ENCODE measurements around the gene C5orf63. TPM values are rescaled to one million over a fixed set of nuclear protein-coding genes. Genes with fewer than 3 reads are reported as not detected.

C5orf63 gene
- total RNA-seq, 1 donor from 2014 or later, result 1.5 TPM

DNA sequence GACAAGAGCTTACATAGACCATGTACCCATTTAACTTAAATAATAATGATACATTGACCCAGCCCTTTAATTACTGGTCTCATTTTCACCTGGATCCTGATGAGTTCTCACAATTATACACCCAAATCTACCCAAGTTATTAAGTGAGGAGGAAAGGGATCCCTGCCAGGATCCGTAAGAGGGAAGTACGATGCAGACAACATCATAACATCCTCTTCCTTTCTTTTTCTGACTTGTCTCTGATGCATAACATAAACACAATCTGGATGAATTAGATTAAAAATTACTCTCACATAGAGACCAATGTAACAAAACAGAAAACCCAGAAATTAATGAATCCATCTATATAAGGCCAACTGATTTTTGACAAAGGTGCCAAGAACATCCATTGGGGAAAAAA, 59.9 kb downstream of the C5orf63 start:
- Mint-ChIP-seq H3K36me3 (no peaks in the 10 kb centered on the region), H3K4me1 (no peaks in the 10 kb centered on the region), H3K4me3 (no peak overlapping the region), H3K27ac (no peak overlapping the region), H3K9me3 (no peaks in the 10 kb centered on the region), H3K27me3 (ENCODE audit: insufficient read depth, low read depth) (no peaks in the 10 kb centered on the region)
- Histone ChIP-seq H3K9me3 (ENCODE audit: low read depth) (no peaks in the 10 kb centered on the region), H3K9ac (no peak overlapping the region), H3K79me2 (ENCODE audit: low read depth) (no peaks in the 10 kb centered on the region), H2AFZ (replicated peaks) (no peak overlapping the region), H4K20me1 (ENCODE audit: low read depth) (no peaks in the 10 kb centered on the region), H3K27me3 (no peaks in the 10 kb centered on the region), H3F3A (ENCODE audit: low read depth) (no peaks in the 10 kb centered on the region), H3K36me3 (no peaks in the 10 kb centered on the region), H3K27ac (no peak overlapping the region), H3K4me2 (no peak overlapping the region), H3K4me1 (no peaks in the 10 kb centered on the region), H3K4me3 (no peak overlapping the region)
- TF ChIP-seq EZH2phosphoT487 (IDR thresholded peaks at IDR 0.05) (no peak), CTCF (IDR thresholded peaks at IDR 0.05) (no peak), EZH2 (IDR thresholded peaks at IDR 0.05) (no peak)
- DNase-seq (ENCODE audit: low spot score), result no peak

DNA sequence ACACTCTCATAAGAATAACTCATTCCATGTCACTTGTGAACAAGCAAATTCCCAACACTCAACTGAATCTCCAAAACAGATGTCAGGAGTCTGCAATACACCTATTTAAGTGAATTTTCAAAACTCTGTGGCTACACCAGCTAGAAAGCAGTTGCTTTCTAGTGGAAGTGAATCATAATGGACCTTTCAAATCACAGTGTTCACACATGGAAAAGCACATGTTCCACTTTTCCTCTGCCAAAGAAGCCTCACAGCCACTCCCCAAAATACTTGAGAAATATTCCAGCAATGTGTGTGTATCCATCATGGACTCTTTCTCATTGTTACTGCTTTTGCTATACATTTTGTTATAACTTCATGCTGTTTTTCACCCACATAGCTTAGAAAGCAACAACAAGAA, 60.4 kb downstream of the C5orf63 start:
- H3K4me3 Mint-ChIP-seq, result no peak overlapping the region
- Histone ChIP-seq H3F3A (ENCODE audit: low read depth) (no peaks in the 10 kb centered on the region), H3K36me3 (no peaks in the 10 kb centered on the region), H3K4me3 (no peak overlapping the region), H2AFZ (replicated peaks) (no peak overlapping the region), H3K9ac (no peak overlapping the region), H3K79me2 (ENCODE audit: low read depth) (no peaks in the 10 kb centered on the region), H3K4me2 (no peak overlapping the region), H4K20me1 (ENCODE audit: low read depth) (no peaks in the 10 kb centered on the region), H3K27me3 (no peaks in the 10 kb centered on the region), H3K4me1 (no peaks in the 10 kb centered on the region), H3K27ac (no peak overlapping the region), H3K9me3 (ENCODE audit: low read depth) (no peaks in the 10 kb centered on the region)
- no peak for DNase-seq (ENCODE audit: low spot score)
- H3K27ac Mint-ChIP-seq, result no peak overlapping the region
- H3K9me3 Mint-ChIP-seq, result no peaks in the 10 kb centered on the region
- TF ChIP-seq EZH2phosphoT487 (IDR thresholded peaks at IDR 0.05) (no peak), EZH2 (IDR thresholded peaks at IDR 0.05) (no peak), CTCF (IDR thresholded peaks at IDR 0.05) (no peak)
- H3K27me3 Mint-ChIP-seq (ENCODE audit: insufficient read depth, low read depth), result no peaks in the 10 kb centered on the region
- no peaks in the 10 kb centered on the region for H3K36me3 Mint-ChIP-seq
- no peaks in the 10 kb centered on the region for H3K4me1 Mint-ChIP-seq

DNA sequence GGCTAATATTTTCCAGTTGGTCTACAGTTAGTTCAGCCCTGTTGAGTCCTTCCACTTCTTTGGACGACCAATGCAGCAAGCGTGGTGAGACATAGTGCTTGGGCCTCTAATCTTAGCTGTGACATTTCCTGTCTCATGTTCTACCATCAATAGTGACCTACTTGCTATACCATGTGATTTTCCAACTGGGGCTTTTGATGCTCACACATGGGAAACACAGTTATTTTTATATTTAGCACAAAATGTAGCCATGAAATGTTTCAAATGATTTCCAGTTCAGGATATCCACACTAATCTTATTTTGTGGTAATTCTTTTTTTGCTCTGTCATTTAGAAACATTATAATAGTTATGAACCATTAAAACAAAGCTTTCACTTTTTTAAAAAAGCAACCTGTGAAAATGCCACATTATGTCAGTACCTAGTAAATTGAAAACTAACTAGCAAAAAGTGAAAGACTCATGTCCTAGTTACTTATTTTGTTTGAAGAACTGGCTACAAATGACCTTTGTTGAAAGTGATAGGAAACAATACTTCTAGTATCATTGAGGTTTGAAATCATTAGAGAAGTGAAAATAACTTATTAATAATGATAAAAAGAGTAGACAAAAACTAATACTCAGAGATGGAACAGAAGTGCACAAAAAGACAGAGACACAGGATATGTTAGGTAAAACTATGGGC, 61.2 kb downstream of the C5orf63 start:
- H2AFZ ChIP-seq (replicated peaks), result no peak overlapping the region
- Mint-ChIP-seq H3K4me3 (no peak overlapping the region), H3K27me3 (ENCODE audit: insufficient read depth, low read depth) (no peaks in the 10 kb centered on the region), H3K9me3 (no peaks in the 10 kb centered on the region), H3K4me1 (no peaks in the 10 kb centered on the region), H3K36me3 (no peaks in the 10 kb centered on the region), H3K27ac (no peak overlapping the region)
- no peak overlapping the region for H3K9ac ChIP-seq
- H3K9me3 ChIP-seq (ENCODE audit: low read depth), result no peaks in the 10 kb centered on the region
- no peak overlapping the region for H3K4me2 ChIP-seq
- TF ChIP-seq CTCF (IDR thresholded peaks at IDR 0.05), result no peak
- no peak for TF ChIP-seq EZH2phosphoT487 (IDR thresholded peaks at IDR 0.05)
- no peak for TF ChIP-seq EZH2 (IDR thresholded peaks at IDR 0.05)
- H3K79me2 ChIP-seq (ENCODE audit: low read depth), result no peaks in the 10 kb centered on the region
- no peaks in the 10 kb centered on the region for H3K36me3 ChIP-seq
- no peak overlapping the region for H3K27ac ChIP-seq
- no peak overlapping the region for H3K4me3 ChIP-seq
- H4K20me1 ChIP-seq (ENCODE audit: low read depth), result no peaks in the 10 kb centered on the region
- H3K4me1 ChIP-seq, result no peaks in the 10 kb centered on the region
- H3K27me3 ChIP-seq, result no peaks in the 10 kb centered on the region
- no peaks in the 10 kb centered on the region for H3F3A ChIP-seq (ENCODE audit: low read depth)
- no peak for DNase-seq (ENCODE audit: low spot score)

Measured in neural progenitor cell (in vitro differentiated cells).